ENCODE data around the gene MRPL23.

The MRPL23 gene

DNA sequence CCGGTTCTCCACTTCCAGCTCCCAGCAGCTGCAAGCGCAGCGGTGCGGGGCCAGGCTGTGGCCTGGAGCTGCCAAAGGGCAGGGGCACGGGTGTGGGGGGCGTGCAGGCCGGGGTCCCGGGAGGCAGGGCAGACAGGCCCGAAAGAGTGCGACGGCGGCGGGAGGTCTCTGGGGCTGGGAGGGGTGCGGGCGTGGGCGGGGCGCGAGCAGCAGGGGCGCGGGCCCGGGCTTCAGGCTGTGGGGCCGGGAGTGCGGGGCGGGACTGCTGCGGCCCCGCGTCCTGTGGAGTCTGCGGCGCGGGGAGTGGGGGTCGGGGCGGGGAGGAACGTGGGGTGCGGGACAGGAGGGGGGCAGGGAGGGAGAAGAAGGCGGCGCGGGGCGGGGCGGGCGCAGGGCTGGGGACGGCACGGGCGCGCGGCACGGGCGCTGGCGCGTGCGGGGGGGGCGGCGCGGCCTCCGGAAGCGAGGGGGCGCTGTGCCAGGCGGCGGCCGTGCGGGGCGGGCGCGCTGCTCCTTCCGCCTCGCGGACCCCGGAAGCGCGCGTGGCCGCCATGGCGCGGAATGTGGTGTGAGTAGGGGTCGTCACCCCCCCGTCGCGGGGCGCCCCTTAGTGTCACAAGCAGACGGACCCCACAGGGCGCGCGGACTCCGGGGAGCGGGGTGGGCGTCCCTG, at the start of gene MRPL23:
MRPL23 (plus strand) TSS at position 521 of the 673 bp plus-strand sequence; CDS start at position 552, 31 bp downstream.
- Histone ChIP-seq H3K4me1 (ENCODE audit: control insufficient read depth, insufficient read depth, low read length) (no peaks in the 10 kb centered on the region), H3K36me3 (ENCODE audit: control insufficient read depth, insufficient read depth, low read length) (no peaks in the 10 kb centered on the region)

DNA sequence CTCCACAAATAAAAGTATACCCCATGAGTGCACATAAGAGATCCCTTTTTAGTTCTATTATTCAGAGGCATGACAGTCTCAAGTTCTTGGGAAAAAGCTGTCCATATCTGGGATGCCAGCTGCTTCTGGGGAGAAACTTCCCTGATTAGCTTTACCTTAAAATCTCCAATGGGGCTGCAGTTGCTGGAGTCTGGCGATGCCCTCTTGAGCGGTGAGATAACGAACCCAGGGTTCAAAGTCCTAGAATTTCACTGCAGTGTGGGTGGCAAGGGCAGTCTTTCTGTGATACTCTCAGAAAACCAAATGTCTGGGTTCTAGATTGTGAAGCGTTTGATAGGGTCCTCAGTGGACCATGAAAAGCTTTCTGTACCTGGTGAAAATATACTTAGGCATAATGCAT, 48.0 kb upstream of the MRPL23 start:
- no peak overlapping the region for H3K9ac ChIP-seq (ENCODE audit: low read depth, low read length)
- peaks cover 6% of the 10 kb centered on the region; the same call in 1 of the 2 replicates for H3K4me1 ChIP-seq (ENCODE audit: control insufficient read depth, insufficient read depth, low read length)
- H3K9me3 ChIP-seq (ENCODE audit: control insufficient read depth, insufficient read depth, low read length) = no peaks in the 10 kb centered on the region
- H3K27me3 ChIP-seq (ENCODE audit: control insufficient read depth, insufficient read depth, low read length) = no peaks in the 10 kb centered on the region
- H3K4me3 ChIP-seq (ENCODE audit: low read depth, low read length) = no peak overlapping the region
- no peak overlapping the region for H3K27ac ChIP-seq (ENCODE audit: low read depth, low read length)
- no peaks in the 10 kb centered on the region for H3K36me3 ChIP-seq (ENCODE audit: control insufficient read depth, insufficient read depth, low read length)

More for the DNA sequence above, at the start of gene MRPL23:
- no peaks in the 10 kb centered on the region for H3K27me3 ChIP-seq (ENCODE audit: control insufficient read depth, insufficient read depth, low read length)
- H3K9ac ChIP-seq (ENCODE audit: low read depth, low read length) = no peak within 1 kb of the TSS
- H3K9me3 ChIP-seq (ENCODE audit: control insufficient read depth, insufficient read depth, low read length) = no peaks in the 10 kb centered on the region
- no peak within 1 kb of the TSS for H3K27ac ChIP-seq (ENCODE audit: low read depth, low read length)
- H3K4me3 ChIP-seq (ENCODE audit: low read depth, low read length) = no peak within 1 kb of the TSS

DNA sequence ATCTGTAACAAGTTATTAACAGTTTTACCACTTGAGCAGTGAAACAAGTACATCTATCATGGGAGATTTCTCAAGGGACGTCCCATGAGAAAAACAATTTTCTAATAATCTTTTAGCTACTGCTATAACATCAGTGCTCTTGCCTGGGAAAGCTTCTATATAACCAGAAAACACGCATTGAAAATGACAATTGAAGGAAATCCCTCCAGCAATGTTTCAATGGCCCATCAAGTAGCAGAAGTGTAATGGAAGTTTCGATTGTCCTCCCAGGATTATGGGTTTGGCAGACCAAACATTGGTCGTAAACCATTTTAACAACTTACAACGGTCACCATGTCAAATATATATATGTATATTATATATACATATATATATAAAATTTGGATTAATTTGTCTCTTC, 47.4 kb upstream of the MRPL23 start:
- Histone ChIP-seq H3K27me3 (ENCODE audit: control insufficient read depth, insufficient read depth, low read length) (no peaks in the 10 kb centered on the region), H3K36me3 (ENCODE audit: control insufficient read depth, insufficient read depth, low read length) (no peaks in the 10 kb centered on the region), H3K9ac (ENCODE audit: low read depth, low read length) (no peak overlapping the region), H3K27ac (ENCODE audit: low read depth, low read length) (no peak overlapping the region), H3K4me3 (ENCODE audit: low read depth, low read length) (no peak overlapping the region), H3K9me3 (ENCODE audit: control insufficient read depth, insufficient read depth, low read length) (no peaks in the 10 kb centered on the region), H3K4me1 (ENCODE audit: control insufficient read depth, insufficient read depth, low read length) (peaks cover 6% of the 10 kb centered on the region; the same call in 1 of the 2 replicates)

DNA sequence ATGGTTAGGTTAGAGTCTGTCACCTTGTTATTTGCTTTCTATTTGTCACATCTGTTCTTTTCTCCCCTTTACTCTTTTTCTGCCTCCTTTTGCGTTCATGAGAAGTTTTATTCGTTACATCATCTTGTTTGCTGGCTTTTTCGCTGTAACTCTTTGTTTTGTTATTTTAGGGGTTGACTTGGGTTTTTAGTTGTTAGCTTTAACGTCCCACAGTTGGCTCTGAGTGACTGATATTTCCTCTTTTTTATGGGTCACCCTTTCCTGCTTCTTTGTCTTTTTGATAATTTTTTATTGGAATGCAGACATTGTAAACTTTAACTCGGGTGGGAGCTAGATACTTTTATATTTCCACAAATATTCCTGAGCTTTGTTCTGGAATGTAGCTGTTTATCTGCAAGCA, 41.0 kb upstream of the MRPL23 start:
- H3K27ac ChIP-seq (ENCODE audit: low read depth, low read length) = no peak overlapping the region

DNA sequence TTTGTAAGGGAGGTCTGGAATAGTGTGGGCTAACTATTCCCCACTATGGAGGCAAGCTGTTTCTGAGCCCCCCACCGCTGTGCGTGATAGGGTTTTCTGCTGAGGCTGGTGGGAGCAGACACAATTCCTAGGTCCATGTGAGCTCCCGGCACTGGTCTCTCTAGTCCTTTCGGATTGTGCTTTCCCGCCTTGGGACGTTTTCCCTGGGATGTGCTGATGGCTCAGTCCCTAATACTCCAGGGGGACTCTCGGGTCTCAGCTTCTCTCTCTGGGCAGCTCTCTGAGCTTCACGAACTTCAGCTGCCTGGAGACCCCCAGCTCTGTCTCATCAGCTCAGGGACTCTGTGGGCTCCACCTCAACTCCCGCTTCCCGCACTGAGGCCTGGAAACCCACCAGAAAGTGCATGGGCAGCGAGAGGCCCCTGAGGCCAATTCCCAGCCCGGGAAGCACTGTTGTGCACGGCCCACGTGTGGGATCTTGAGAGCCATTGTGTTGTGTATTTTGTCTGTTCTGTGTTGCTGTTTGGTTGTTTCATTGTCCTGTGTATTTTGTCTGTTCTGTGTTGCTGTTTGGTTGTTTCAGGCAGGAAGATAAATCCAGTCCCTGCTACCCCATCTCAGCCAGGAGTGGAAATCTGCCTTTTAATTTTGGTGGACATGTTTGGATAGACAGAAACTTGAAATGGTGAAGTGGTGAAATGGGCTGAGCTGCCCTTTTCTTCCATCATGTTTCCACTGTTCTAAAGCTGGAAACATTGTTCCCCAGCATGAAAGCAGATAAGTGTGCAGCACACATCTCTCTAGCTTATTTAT, 40.3 kb upstream of the MRPL23 start:
- peaks cover 26% of the 10 kb centered on the region for H3K4me1 ChIP-seq (ENCODE audit: control insufficient read depth, insufficient read depth, low read length)
- no peak overlapping the region for H3K9ac ChIP-seq (ENCODE audit: low read depth, low read length)

More for the DNA sequence above, 41.0 kb upstream of the MRPL23 start:
- no peak overlapping the region for H3K9ac ChIP-seq (ENCODE audit: low read depth, low read length)
- no peaks in the 10 kb centered on the region for H3K27me3 ChIP-seq (ENCODE audit: control insufficient read depth, insufficient read depth, low read length)
- H3K4me1 ChIP-seq (ENCODE audit: control insufficient read depth, insufficient read depth, low read length) = peaks cover 32% of the 10 kb centered on the region
- H3K9me3 ChIP-seq (ENCODE audit: control insufficient read depth, insufficient read depth, low read length) = no peaks in the 10 kb centered on the region
- H3K36me3 ChIP-seq (ENCODE audit: control insufficient read depth, insufficient read depth, low read length) = no peaks in the 10 kb centered on the region
- H3K4me3 ChIP-seq (ENCODE audit: low read depth, low read length) = no peak overlapping the region

DNA sequence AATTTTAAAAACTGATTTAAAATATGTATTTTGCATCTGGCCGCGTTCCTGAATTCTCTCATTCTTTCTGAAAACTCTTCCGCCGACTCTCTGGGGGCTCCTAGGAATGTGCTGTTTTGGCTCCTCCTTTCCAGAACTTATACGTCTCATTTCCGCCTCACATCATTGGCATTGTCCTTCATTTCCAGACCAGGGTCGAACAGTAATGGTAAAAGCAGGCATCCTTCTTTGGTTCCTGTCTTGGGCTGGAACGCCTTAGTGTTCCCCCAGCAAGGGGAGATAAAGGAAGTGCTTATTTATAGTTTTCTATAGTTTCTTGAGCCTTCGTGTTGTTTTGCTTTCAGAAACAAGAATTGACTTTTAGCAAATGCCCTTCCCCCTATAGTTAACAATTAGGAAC, 38.5 kb upstream of the MRPL23 start:
- Histone ChIP-seq H3K9me3 (ENCODE audit: control insufficient read depth, insufficient read depth, low read length) (no peaks in the 10 kb centered on the region), H3K4me3 (ENCODE audit: low read depth, low read length) (no peak overlapping the region), H3K27ac (ENCODE audit: low read depth, low read length) (no peak overlapping the region), H3K4me1 (ENCODE audit: control insufficient read depth, insufficient read depth, low read length) (peaks cover 26% of the 10 kb centered on the region), H3K36me3 (ENCODE audit: control insufficient read depth, insufficient read depth, low read length) (no peaks in the 10 kb centered on the region), H3K9ac (ENCODE audit: low read depth, low read length) (no peak overlapping the region), H3K27me3 (ENCODE audit: control insufficient read depth, insufficient read depth, low read length) (no peaks in the 10 kb centered on the region)

More for the DNA sequence above, 40.3 kb upstream of the MRPL23 start:
- Histone ChIP-seq H3K27me3 (ENCODE audit: control insufficient read depth, insufficient read depth, low read length) (no peaks in the 10 kb centered on the region), H3K9me3 (ENCODE audit: control insufficient read depth, insufficient read depth, low read length) (no peaks in the 10 kb centered on the region), H3K27ac (ENCODE audit: low read depth, low read length) (no peak overlapping the region), H3K4me3 (ENCODE audit: low read depth, low read length) (no peak overlapping the region), H3K36me3 (ENCODE audit: control insufficient read depth, insufficient read depth, low read length) (no peaks in the 10 kb centered on the region)

DNA sequence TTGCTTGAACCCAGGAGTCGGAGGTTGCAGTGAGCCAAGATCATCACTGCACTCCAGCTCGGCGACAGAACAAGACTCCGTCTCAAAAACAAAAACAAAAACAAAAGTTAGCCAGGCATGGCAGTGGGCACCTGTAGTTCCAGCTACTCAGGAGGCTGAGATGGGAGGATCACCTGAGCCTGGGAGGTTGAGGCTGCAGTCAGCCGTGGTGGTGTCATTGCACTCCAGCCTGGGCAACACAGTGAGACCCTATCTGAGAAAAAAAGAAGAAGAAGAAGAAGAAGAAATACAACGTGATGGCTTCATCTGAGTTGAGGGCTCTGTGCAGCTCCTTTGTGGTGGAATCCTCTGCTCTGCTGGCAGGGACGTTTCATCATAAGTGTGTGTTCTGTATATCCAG, 37.6 kb upstream of the MRPL23 start:
- Histone ChIP-seq H3K4me1 (ENCODE audit: control insufficient read depth, insufficient read depth, low read length) (peaks cover 26% of the 10 kb centered on the region), H3K27me3 (ENCODE audit: control insufficient read depth, insufficient read depth, low read length) (no peaks in the 10 kb centered on the region), H3K9me3 (ENCODE audit: control insufficient read depth, insufficient read depth, low read length) (no peaks in the 10 kb centered on the region), H3K36me3 (ENCODE audit: control insufficient read depth, insufficient read depth, low read length) (no peaks in the 10 kb centered on the region), H3K9ac (ENCODE audit: low read depth, low read length) (no peak overlapping the region), H3K4me3 (ENCODE audit: low read depth, low read length) (no peak overlapping the region), H3K27ac (ENCODE audit: low read depth, low read length) (no peak overlapping the region)

DNA sequence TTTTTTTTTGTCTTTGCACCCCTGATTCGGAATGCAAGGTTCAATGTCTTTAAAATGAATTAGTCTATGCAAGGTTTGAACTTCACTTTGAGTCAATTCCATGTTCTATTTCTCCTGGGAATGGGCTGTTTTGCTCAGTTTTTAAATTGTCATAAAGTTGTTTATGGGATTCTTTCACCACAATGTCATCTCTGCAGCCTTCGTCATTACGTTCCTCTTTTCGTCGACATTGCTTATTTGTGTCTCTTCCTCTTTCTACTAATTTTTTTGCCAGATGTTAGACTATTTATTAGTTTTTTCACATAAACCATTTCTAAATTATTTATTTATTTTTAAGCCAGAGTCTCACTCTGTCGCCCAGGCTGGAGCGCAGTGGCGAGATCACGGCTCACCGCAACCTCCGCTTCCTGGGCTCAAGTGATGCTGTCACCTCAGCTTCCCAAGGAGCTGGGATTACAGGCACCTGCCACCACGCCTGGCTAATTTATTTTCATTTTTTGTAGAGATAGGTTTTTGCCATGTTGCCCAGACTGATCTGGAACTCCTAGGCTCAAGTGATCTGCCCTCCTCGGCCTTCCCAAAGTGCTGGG, 34.7 kb upstream of the MRPL23 start:
- H3K36me3 ChIP-seq (ENCODE audit: control insufficient read depth, insufficient read depth, low read length) = no peaks in the 10 kb centered on the region
- H3K4me3 ChIP-seq (ENCODE audit: low read depth, low read length) = no peak overlapping the region
- H3K9ac ChIP-seq (ENCODE audit: low read depth, low read length) = no peak overlapping the region
- H3K4me1 ChIP-seq (ENCODE audit: control insufficient read depth, insufficient read depth, low read length) = peaks cover 13% of the 10 kb centered on the region
- no peaks in the 10 kb centered on the region for H3K27me3 ChIP-seq (ENCODE audit: control insufficient read depth, insufficient read depth, low read length)
- H3K27ac ChIP-seq (ENCODE audit: low read depth, low read length) = no peak overlapping the region
- H3K9me3 ChIP-seq (ENCODE audit: control insufficient read depth, insufficient read depth, low read length) = no peaks in the 10 kb centered on the region

DNA sequence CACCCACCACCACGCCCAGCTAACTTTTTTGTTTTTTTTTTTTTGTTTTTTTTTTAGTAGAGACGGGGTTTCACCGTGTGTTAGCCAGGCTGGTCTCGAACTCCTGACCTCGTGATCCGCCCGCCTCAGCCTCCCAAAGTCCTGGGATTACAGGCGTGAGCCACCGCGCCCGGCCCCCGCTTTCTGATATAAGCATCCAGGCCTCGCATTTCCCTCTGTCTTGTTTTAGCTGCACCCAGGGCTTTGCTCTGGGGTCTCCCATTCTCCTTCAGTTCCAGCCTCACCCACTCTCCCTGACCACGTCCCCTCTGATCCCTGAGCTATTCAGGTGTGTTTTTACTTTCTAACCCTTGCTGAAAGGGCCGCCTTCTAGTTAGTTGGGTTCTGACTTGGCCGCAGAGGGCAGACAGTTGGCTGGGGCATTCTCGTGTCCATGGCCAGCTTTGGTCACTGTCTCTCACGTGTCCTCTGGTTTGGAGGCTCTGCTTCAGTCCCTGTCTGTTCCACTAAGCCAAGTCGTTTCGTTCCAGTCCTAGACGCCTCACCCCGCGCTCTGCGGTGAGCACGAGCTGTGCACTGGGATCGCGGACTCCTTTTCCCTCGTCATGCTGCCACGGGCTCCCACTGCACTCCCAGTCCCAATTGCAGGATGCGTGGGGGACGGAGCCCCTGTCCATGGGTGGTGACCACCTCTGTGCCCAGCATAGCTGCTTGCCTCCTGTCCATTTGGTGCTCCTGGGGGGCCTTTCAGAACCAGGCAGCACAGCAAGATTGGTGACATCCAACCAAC, 33.7 kb upstream of the MRPL23 start:
- Histone ChIP-seq H3K27me3 (ENCODE audit: control insufficient read depth, insufficient read depth, low read length) (no peaks in the 10 kb centered on the region), H3K27ac (ENCODE audit: low read depth, low read length) (no peak overlapping the region), H3K4me1 (ENCODE audit: control insufficient read depth, insufficient read depth, low read length) (peaks cover 6% of the 10 kb centered on the region), H3K9ac (ENCODE audit: low read depth, low read length) (no peak overlapping the region), H3K36me3 (ENCODE audit: control insufficient read depth, insufficient read depth, low read length) (no peaks in the 10 kb centered on the region), H3K9me3 (ENCODE audit: control insufficient read depth, insufficient read depth, low read length) (no peaks in the 10 kb centered on the region), H3K4me3 (ENCODE audit: low read depth, low read length) (no peak overlapping the region)

DNA sequence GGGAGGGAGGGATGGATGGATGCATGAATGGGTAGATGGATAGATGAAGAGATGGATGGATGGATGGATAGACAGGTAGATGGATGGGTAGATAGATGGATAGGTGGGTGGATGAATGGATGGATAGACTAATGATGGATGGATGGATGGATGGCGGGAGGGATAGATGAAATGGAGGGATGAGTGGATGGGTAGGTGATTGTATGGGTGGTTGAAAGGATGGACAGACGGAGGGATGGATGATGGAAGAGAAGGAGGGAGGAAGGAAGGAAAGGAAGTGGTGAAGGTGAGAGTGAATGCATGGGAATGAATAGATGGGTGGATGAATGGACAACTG, 31.4 kb upstream of the MRPL23 start:
- H3K9ac ChIP-seq (ENCODE audit: low read depth, low read length) = no peak overlapping the region
- no peaks in the 10 kb centered on the region; the same call in 1 of the 2 replicates for H3K4me1 ChIP-seq (ENCODE audit: control insufficient read depth, insufficient read depth, low read length)
- no peaks in the 10 kb centered on the region for H3K27me3 ChIP-seq (ENCODE audit: control insufficient read depth, insufficient read depth, low read length)
- no peaks in the 10 kb centered on the region for H3K9me3 ChIP-seq (ENCODE audit: control insufficient read depth, insufficient read depth, low read length)
- no peak overlapping the region for H3K27ac ChIP-seq (ENCODE audit: low read depth, low read length)
- no peaks in the 10 kb centered on the region for H3K36me3 ChIP-seq (ENCODE audit: control insufficient read depth, insufficient read depth, low read length)
- no peak overlapping the region for H3K4me3 ChIP-seq (ENCODE audit: low read depth, low read length)

All from HUES48 (cell line).